ENCODE results near the gene GPR84. TPM values are rescaled to one million over a fixed set of nuclear protein-coding genes. Genes with fewer than 3 reads are reported as not detected.
A peak's percentile ranks its signal among the peaks of the same experiment; 100 is the strongest.

The GPR84 gene
- total and polyA plus RNA-seq, 2 experiments from 2014 or later, result not detected

DNA sequence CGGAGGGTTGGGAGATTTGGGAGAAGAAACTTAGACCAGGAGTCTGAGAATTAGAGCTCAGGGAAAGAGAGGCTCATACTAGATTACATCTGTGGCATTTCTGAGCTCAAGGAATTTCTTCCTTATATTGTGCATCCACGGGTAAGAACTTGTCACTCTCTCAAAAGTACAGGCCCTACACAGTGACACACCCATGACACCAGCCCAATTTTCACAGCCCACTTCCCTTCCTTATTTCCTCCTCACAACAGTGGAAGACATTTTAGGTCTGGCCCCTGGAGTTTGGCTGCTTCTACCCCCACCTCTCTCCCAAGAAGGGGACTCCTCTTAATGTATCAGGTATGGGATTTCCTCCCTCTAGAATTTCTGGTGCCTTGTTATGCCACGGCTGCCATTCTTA, 29.5 kb upstream of the GPR84 start:
- no peak for TF ChIP-seq EZH2phosphoT487 (IDR thresholded peaks at IDR 0.05; ENCODE audit: insufficient read depth, low read depth)
- TF ChIP-seq EZH2 (IDR thresholded peaks at IDR 0.05; ENCODE audit: insufficient read depth, poor library complexity, severe bottlenecking), result no peak
- no peak overlapping the region for H3K9ac ChIP-seq
- peak overlapping the region; percentile 8; the same call in 1 of the 2 replicates for H3K27ac ChIP-seq
- in situ Hi-C loops (cut with MboI), result no loop called here
- H3K4me3 ChIP-seq, result no peak overlapping the region
- no peak overlapping the region for H2AFZ ChIP-seq
- no peaks in the 10 kb centered on the region for H3K4me1 ChIP-seq (ENCODE audit: insufficient read depth)
- no peaks in the 10 kb centered on the region for H4K20me1 ChIP-seq (ENCODE audit: insufficient read depth)
- no peak overlapping the region for H3K4me2 ChIP-seq (ENCODE audit: unreplicated experiment)
- no peaks in the 10 kb centered on the region for H3K9me3 ChIP-seq (ENCODE audit: low read depth)
- no peak for DNase-seq
- H3K36me3 ChIP-seq (ENCODE audit: low read depth), result peaks cover 47% of the 10 kb centered on the region
- no peaks in the 10 kb centered on the region for H3K27me3 ChIP-seq (replicated peaks; ENCODE audit: insufficient read depth)
- no peaks in the 10 kb centered on the region for H3K9me2 ChIP-seq (ENCODE audit: insufficient read depth)
- H3F3A ChIP-seq (ENCODE audit: insufficient read depth), result peaks cover 66% of the 10 kb centered on the region
- WGBS, 2 experiments (ENCODE audit: low coverage in 1 of 2, low lambda C conversion rate in 2 of 2, missing lambda C conversion rate in 2 of 2), result 45 to 57% methylated on average over 3 of the region's 3 CpGs
- H3K79me2 ChIP-seq (ENCODE audit: insufficient read depth), result peaks cover 7% of the 10 kb centered on the region

GRCh38 chr12:54393207-54393609, 28.9 kb upstream of the GPR84 start:
- Histone ChIP-seq H3K4me1 (ENCODE audit: insufficient read depth) (no peaks in the 10 kb centered on the region), H3K36me3 (ENCODE audit: low read depth) (peaks cover 44% of the 10 kb centered on the region), H3K4me3 (no peak overlapping the region), H3K9me2 (ENCODE audit: insufficient read depth) (no peaks in the 10 kb centered on the region), H3K9ac (no peak overlapping the region), H2AFZ (no peak overlapping the region), H4K20me1 (ENCODE audit: insufficient read depth) (no peaks in the 10 kb centered on the region), H3K9me3 (ENCODE audit: low read depth) (no peaks in the 10 kb centered on the region), H3K79me2 (ENCODE audit: insufficient read depth) (peaks cover 7% of the 10 kb centered on the region; the same call in 1 of the 2 replicates), H3K4me2 (ENCODE audit: unreplicated experiment) (no peak overlapping the region), H3K27me3 (replicated peaks; ENCODE audit: insufficient read depth) (no peaks in the 10 kb centered on the region), H3F3A (ENCODE audit: insufficient read depth) (peaks cover 63% of the 10 kb centered on the region), H3K27ac (no peak overlapping the region)
- 57 to 70% methylated on average over 3 to 6 of the region's 6 CpGs for WGBS, 2 experiments (ENCODE audit: low coverage in 1 of 2, low lambda C conversion rate in 2 of 2, missing lambda C conversion rate in 2 of 2)
- DNase-seq, result no peak
- TF ChIP-seq EZH2phosphoT487 (IDR thresholded peaks at IDR 0.05; ENCODE audit: insufficient read depth, low read depth) (no peak), EZH2 (IDR thresholded peaks at IDR 0.05; ENCODE audit: insufficient read depth, poor library complexity, severe bottlenecking) (no peak)
- in situ Hi-C loops (cut with MboI), result no loop called here

DNA sequence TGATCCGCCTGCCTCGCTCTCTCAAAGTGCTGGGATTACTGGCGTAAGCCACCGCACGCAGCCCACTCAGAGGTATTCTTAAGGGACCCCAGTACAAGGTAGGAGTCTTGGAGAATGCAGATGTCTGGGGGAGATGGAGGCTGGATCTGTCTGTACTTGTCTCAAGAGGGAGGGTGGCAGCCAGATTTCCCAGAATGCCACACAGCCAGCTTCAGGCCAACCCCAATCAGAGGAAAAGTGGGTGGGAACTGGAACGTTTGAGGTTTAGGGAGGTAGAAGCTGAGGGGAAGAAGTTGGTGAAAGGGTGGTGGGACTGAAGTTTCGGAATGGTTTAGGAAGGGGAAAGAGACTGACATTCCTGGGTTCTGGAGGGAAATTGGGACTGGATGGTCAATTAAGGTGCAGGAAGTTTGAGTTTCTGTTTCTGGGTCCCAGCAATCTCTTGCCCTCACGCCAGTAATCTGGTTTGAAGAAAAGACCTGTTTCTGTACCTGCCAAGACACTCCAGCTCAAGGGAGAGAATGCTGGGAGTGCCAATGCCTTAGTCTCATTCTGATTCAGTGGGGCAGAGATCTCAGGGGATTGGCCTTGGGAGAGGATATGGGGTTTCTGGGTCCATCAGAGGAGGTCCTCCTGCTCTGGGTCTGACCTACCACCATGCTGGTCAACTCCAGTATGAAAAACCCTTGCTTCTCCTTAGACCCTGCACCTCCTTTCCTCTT, 28.4 kb upstream of the GPR84 start:
- Histone ChIP-seq H3K9ac (no peak overlapping the region), H3K36me3 (ENCODE audit: low read depth) (peaks cover 38% of the 10 kb centered on the region), H2AFZ (no peak overlapping the region), H4K20me1 (ENCODE audit: insufficient read depth) (no peaks in the 10 kb centered on the region), H3K27me3 (replicated peaks; ENCODE audit: insufficient read depth) (no peaks in the 10 kb centered on the region), H3K4me1 (ENCODE audit: insufficient read depth) (no peaks in the 10 kb centered on the region), H3K79me2 (ENCODE audit: insufficient read depth) (peaks cover 7% of the 10 kb centered on the region; the same call in 1 of the 2 replicates), H3K9me2 (ENCODE audit: insufficient read depth) (no peaks in the 10 kb centered on the region), H3K4me2 (ENCODE audit: unreplicated experiment) (no peak overlapping the region), H3F3A (ENCODE audit: insufficient read depth) (peaks cover 59% of the 10 kb centered on the region), H3K27ac (no peak overlapping the region), H3K4me3 (no peak overlapping the region), H3K9me3 (ENCODE audit: low read depth) (no peaks in the 10 kb centered on the region)
- TF ChIP-seq EZH2phosphoT487 (IDR thresholded peaks at IDR 0.05; ENCODE audit: insufficient read depth, low read depth), result no peak
- no peak for TF ChIP-seq EZH2 (IDR thresholded peaks at IDR 0.05; ENCODE audit: insufficient read depth, poor library complexity, severe bottlenecking)
- in situ Hi-C loops (cut with MboI), result no loop called here
- DNase-seq, result no peak
- 84 to 87% methylated on average over 8 of the region's 8 CpGs for WGBS, 2 experiments (ENCODE audit: low coverage in 1 of 2, low lambda C conversion rate in 2 of 2, missing lambda C conversion rate in 2 of 2)

DNA sequence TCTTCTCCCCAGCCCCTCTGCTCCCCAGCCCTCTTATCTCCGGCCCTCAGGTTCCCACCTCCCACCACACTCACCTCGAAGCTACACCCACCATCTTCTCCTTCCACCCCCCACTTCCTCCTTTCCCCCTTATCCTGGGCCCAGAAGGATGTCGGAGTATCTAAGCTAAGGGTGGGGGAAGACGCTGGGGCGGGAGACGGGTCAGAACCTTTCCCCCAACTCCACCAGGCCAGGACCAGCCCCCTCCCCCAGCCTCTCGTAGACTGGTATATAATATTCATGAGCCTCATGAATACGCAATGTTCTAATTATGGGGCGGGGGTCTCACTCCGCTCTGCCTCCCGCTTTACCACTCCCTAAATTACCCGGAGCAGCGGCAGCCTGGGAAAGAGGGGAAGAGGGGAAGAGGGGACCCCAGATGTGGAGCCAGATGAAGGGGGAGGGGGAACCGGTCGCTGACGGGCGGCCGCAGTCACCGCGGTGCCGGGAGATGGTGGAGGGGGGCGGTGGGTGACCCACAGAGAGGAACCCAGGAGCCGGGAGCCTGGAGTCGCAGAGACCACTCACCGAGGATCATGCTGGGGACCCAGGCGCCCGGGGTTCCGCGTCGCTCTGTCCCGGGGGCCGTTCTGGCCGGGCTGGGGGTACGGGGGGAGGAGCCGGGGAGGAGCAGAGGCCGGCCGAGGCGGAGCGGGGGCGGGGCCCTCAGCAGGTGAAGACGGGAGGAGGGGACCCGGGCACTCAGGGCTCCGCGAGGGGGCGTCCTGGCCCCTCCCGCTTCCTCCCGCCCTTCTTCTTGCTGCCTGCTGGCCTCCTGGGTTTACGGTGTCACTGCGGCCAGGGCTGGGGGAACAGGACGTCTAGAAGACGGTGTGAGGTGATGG, 26.6 kb upstream of the GPR84 start:
- no peak overlapping the region for H2AFZ ChIP-seq
- peaks cover 23% of the 10 kb centered on the region for H3K36me3 ChIP-seq (ENCODE audit: low read depth)
- no peak for DNase-seq
- no peaks in the 10 kb centered on the region for H3K9me2 ChIP-seq (ENCODE audit: insufficient read depth)
- H3F3A ChIP-seq (ENCODE audit: insufficient read depth), result peaks cover 56% of the 10 kb centered on the region
- in situ Hi-C loops (cut with MboI), result no loop called here
- H4K20me1 ChIP-seq (ENCODE audit: insufficient read depth), result no peaks in the 10 kb centered on the region
- H3K4me3 ChIP-seq, result no peak overlapping the region
- no peaks in the 10 kb centered on the region for H3K4me1 ChIP-seq (ENCODE audit: insufficient read depth)
- no peaks in the 10 kb centered on the region for H3K79me2 ChIP-seq (ENCODE audit: insufficient read depth)
- 41 to 68% methylated on average over 17 to 45 of the region's 51 CpGs for WGBS, 2 experiments (ENCODE audit: low coverage in 1 of 2, low lambda C conversion rate in 2 of 2, missing lambda C conversion rate in 2 of 2)
- H3K9me3 ChIP-seq (ENCODE audit: low read depth), result no peaks in the 10 kb centered on the region
- no peaks in the 10 kb centered on the region for H3K27me3 ChIP-seq (replicated peaks; ENCODE audit: insufficient read depth)
- TF ChIP-seq EZH2 (IDR thresholded peaks at IDR 0.05; ENCODE audit: insufficient read depth, poor library complexity, severe bottlenecking) (no peak), EZH2phosphoT487 (IDR thresholded peaks at IDR 0.05; ENCODE audit: insufficient read depth, low read depth) (no peak)
- no peak overlapping the region for H3K9ac ChIP-seq
- no peak overlapping the region for H3K4me2 ChIP-seq (ENCODE audit: unreplicated experiment)
- H3K27ac ChIP-seq, result no peak overlapping the region
